NB4 (cell line): Measurements from ENCODE around the gene PDCD6IP.

Source experiments
- CTCF ChIP-seq: IDR thresholded peaks from one replicate; pipeline ENCODE4 v1.5.1; 2012; ENCODE audit warnings: low read depth, low read length
- POLR2A ChIP-seq: IDR thresholded peaks from 2 replicates; pipeline ENCODE4 v1.6.1; 2011; ENCODE audit warnings: mild to moderate bottlenecking; ENCODE audit not compliant: insufficient read length; ENCODE audit errors: extremely low read depth

GRCh38 chr3:33768578-33769330 is 29.7 kb upstream of the PDCD6IP start:
- TF ChIP-seq CTCF (no peak), POLR2A (no peak)
